ENCODE results near the gene SSTR1. TPM values are rescaled to one million over a fixed set of nuclear protein-coding genes. Genes with fewer than 3 reads are reported as not detected.

The SSTR1 gene
- total and polyA plus RNA-seq, 11 donors = 0.12 to 2.6 (median 0.53) TPM

GRCh38 chr14:38210587-38211216, 3.0 kb downstream of the SSTR1 start:
- Histone ChIP-seq H3K9me3 (peaks cover 0 to 11% (median 1%) of the 10 kb centered on the region in 12 donors), H3K36me3 (no peaks in the 10 kb centered on the region), H3K4me3 (peak overlapping the region; percentile 2 to 61 (median 55)), H3K27ac (peak overlapping the region in 1 of 12 donors; percentile 13), H3K4me1 (peaks cover 0 to 30% (median 5%) of the 10 kb centered on the region in 12 donors), H3K27me3 (peaks cover 0 to 58% (median 38%) of the 10 kb centered on the region in 9 donors)
- no peak for TF ChIP-seq POLR2A (IDR thresholded peaks at IDR 0.05)
- TF ChIP-seq, protein P1, sequence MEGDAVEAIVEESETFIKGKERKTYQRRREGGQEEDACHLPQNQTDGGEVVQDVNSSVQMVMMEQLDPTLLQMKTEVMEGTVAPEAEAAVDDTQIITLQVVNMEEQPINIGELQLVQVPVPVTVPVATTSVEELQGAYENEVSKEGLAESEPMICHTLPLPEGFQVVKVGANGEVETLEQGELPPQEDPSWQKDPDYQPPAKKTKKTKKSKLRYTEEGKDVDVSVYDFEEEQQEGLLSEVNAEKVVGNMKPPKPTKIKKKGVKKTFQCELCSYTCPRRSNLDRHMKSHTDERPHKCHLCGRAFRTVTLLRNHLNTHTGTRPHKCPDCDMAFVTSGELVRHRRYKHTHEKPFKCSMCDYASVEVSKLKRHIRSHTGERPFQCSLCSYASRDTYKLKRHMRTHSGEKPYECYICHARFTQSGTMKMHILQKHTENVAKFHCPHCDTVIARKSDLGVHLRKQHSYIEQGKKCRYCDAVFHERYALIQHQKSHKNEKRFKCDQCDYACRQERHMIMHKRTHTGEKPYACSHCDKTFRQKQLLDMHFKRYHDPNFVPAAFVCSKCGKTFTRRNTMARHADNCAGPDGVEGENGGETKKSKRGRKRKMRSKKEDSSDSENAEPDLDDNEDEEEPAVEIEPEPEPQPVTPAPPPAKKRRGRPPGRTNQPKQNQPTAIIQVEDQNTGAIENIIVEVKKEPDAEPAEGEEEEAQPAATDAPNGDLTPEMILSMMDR (IDR thresholded peaks at IDR 0.05) = peak in 6 of 12 donors; percentile 6 to 43 (median 16)
- 0 to 2% (median 2%) methylated on average over 29 of the region's 29 CpGs for WGBS, 4 donors
- intact Hi-C loops (cut with DNase I) = loop anchor here in 2 of 10 donors (5.0 kb wide), 2 partner anchors 42 to 47 kb away; partner anchors contain the start of gene CLEC14A (in 1 of the 2)
- ATAC-seq (peak; percentile 16 to 74 (median 43)), DNase-seq (peak in 2 of 5 donors; percentile 20 to 29)

DNA sequence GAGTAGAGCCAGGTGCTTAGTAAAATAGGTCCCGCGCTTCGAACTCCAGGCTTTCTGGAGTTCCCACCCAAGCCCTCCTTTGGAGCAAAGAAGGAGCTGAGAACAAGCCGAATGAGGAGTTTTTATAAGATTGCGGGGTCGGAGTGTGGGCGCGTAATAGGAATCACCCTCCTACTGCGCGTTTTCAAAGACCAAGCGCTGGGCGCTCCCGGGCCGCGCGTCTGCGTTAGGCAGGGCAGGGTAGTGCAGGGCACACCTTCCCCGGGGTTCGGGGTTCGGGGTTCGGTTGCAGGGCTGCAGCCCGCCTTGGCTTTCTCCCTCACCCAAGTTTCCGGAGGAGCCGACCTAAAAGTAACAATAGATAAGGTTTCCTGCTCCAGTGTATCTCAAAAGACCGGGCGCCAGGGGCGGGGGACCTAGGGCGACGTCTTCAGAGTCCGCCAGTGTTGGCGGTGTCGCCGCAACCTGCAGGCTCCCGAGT, 3.6 kb downstream of the SSTR1 start:
- peak overlapping the region in 11 of 12 donors; percentile 34 to 61 (median 55) for H3K4me3 ChIP-seq
- no peaks in the 10 kb centered on the region for H3K36me3 ChIP-seq
- intact Hi-C loops (cut with DNase I) = loop anchor here in 2 of 10 donors (5.0 kb wide), 2 partner anchors 41 to 46 kb away; partner anchors contain the start of gene CLEC14A (in 1 of the 2)
- TF ChIP-seq, protein P1 (IDR thresholded peaks at IDR 0.05) = no peak
- no peak for TF ChIP-seq POLR2A (IDR thresholded peaks at IDR 0.05)
- H3K27ac ChIP-seq = peak overlapping the region in 1 of 12 donors; percentile 13
- ATAC-seq (peak in 1 of 4 donors; percentile 33), DNase-seq (peak in 1 of 5 donors; percentile 9)
- H3K9me3 ChIP-seq = peaks cover 0 to 7% (median 0%) of the 10 kb centered on the region in 12 donors
- H3K27me3 ChIP-seq = peaks cover 0 to 55% (median 38%) of the 10 kb centered on the region in 9 donors
- H3K4me1 ChIP-seq = peaks cover 0 to 30% (median 5%) of the 10 kb centered on the region in 12 donors
- WGBS, 4 donors = 2 to 3% (median 2%) methylated on average over 27 to 34 of the region's 34 CpGs

DNA sequence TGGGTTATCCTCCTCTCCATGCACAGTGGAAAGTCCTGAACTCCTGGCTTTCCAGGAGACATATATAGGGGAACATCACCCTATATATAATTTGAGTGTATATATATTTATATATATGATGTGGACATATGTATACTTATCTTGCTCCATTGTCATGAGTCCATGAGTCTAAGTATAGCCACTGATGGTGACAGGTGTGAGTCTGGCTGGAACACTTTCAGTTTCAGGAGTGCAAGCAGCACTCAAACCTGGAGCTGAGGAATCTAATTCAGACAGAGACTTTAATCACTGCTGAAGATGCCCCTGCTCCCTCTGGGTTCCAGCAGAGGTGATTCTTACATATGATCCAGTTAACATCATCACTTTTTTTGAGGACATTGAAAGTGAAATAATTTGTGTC, 4.4 kb downstream of the SSTR1 start:
- DNase-seq (no peak), ATAC-seq (no peak)
- TF ChIP-seq, protein P1 (IDR thresholded peaks at IDR 0.05) = no peak
- TF ChIP-seq POLR2A (IDR thresholded peaks at IDR 0.05) = no peak
- intact Hi-C loops (cut with DNase I) = loop anchor here in 2 of 10 donors (5.0 kb wide), 2 partner anchors 40 to 45 kb away; partner anchors contain the start of gene CLEC14A (in 1 of the 2)
- Histone ChIP-seq H3K4me1 (peaks cover 0 to 30% (median 5%) of the 10 kb centered on the region in 12 donors), H3K4me3 (peak overlapping the region in 4 of 12 donors; percentile 55 to 61 (median 58)), H3K27ac (no peak overlapping the region), H3K9me3 (no peaks in the 10 kb centered on the region), H3K27me3 (peaks cover 0 to 54% (median 34%) of the 10 kb centered on the region in 9 donors), H3K36me3 (no peaks in the 10 kb centered on the region)

GRCh38 chr14:38213001-38213400, 5.3 kb downstream of the SSTR1 start:
- Histone ChIP-seq H3K4me3 (no peak overlapping the region), H3K4me1 (peaks cover 0 to 28% (median 5%) of the 10 kb centered on the region in 12 donors), H3K27me3 (peaks cover 0 to 50% (median 31%) of the 10 kb centered on the region in 9 donors), H3K36me3 (no peaks in the 10 kb centered on the region), H3K9me3 (no peaks in the 10 kb centered on the region), H3K27ac (no peak overlapping the region)
- DNase-seq = no peak
- WGBS, 4 donors = 80 to 83% (median 81%) methylated on average over 2 of the region's 2 CpGs
- ATAC-seq = no peak
- intact Hi-C loops (cut with DNase I) = loop anchor here in 2 of 10 donors (5.0 kb wide), 2 partner anchors 39 to 44 kb away; partner anchors contain the start of gene CLEC14A (in 1 of the 2)
- no peak for TF ChIP-seq POLR2A (IDR thresholded peaks at IDR 0.05)
- TF ChIP-seq, protein P1 (IDR thresholded peaks at IDR 0.05) = no peak
